Measurements from ENCODE around the gene CD36.

- TF ChIP-seq CTCF (IDR thresholded peaks at IDR 0.05), result no peak
- TF ChIP-seq POLR2A (IDR thresholded peaks at IDR 0.05), result no peak
These were observed 1.7 kb upstream of the CD36 start for GRCh38 chr7:80636709-80637108.

Measured in testis (tissue), 2 donors.